BE2C (cell line): Measurements from ENCODE around the gene METTL21A.

Experiments used
- DNase-seq: peaks from one replicate; pipeline ENCODE4 v3.0.0-alpha.2; 2020
- H3K27me3 ChIP-seq: fragments of 250-450 bp; sonication (Bioruptor Pico); 2 replicates; pipeline ENCODE4 v1.5.1; 2020; ENCODE audit warnings: mild to moderate bottlenecking
- H3K36me3 ChIP-seq: fragments of 250-450 bp; sonication (Bioruptor Pico); 2 replicates; pipeline ENCODE4 v1.5.1; 2020; ENCODE audit warnings: mild to moderate bottlenecking
- H3K4me1 ChIP-seq: fragments of 250-450 bp; sonication (Bioruptor Pico); 2 replicates; pipeline ENCODE4 v1.5.1; 2020
- H3K4me3 ChIP-seq: 2 replicates; pipeline ENCODE4 v1.5.1; 2011; ENCODE audit warnings: low read depth, low read length
- H3K9me3 ChIP-seq: fragments of 250-450 bp; sonication (Bioruptor Pico); 2 replicates; pipeline ENCODE4 v1.5.1; 2020
- CTCF ChIP-seq: IDR thresholded peaks from 2 replicates; pipeline ENCODE4 v1.5.1; 2012; ENCODE audit warnings: mild to moderate bottlenecking, low read depth, low read length

METTL21A gene

GRCh38 chr2:207616185-207616584 lies 9.0 kb downstream of the METTL21A start:
- H3K27me3 ChIP-seq = no peaks in the 10 kb centered on the region; the same call in 1 of the 2 replicates
- H3K4me1 ChIP-seq = 0 out of 2 replicates have a peak, but pooled peaks cover 2% of the 10 kb centered on the region
- peaks cover 36% of the 10 kb centered on the region for H3K36me3 ChIP-seq
- no peak for DNase-seq
- no peak overlapping the region for H3K4me3 ChIP-seq
- H3K9me3 ChIP-seq = no peaks in the 10 kb centered on the region
- TF ChIP-seq CTCF = no peak

GRCh38 chr2:207614824-207615223 lies 10.4 kb downstream of the METTL21A start:
- H3K27me3 ChIP-seq = no peaks in the 10 kb centered on the region; the same call in 1 of the 2 replicates
- peaks cover 27% of the 10 kb centered on the region for H3K36me3 ChIP-seq
- H3K4me3 ChIP-seq = no peak overlapping the region
- H3K4me1 ChIP-seq = 0 out of 2 replicates have a peak, but pooled peaks cover 2% of the 10 kb centered on the region
- DNase-seq = no peak
- no peak for TF ChIP-seq CTCF
- no peaks in the 10 kb centered on the region for H3K9me3 ChIP-seq

GRCh38 chr2:207612714-207613113 lies 12.5 kb downstream of the METTL21A start:
- no peak for DNase-seq
- Histone ChIP-seq H3K4me1 (0 out of 2 replicates have a peak, but pooled peaks cover 2% of the 10 kb centered on the region), H3K9me3 (no peaks in the 10 kb centered on the region), H3K4me3 (no peak overlapping the region), H3K27me3 (no peaks in the 10 kb centered on the region; the same call in 1 of the 2 replicates), H3K36me3 (peaks cover 20% of the 10 kb centered on the region)
- no peak for TF ChIP-seq CTCF

GRCh38 chr2:207606829-207607228 lies 18.4 kb downstream of the METTL21A start:
- no peak for TF ChIP-seq CTCF
- no peak for DNase-seq

GRCh38 chr2:207606399-207606798 lies 18.8 kb downstream of the METTL21A start:
- Histone ChIP-seq H3K4me1 (no peaks in the 10 kb centered on the region), H3K9me3 (no peaks in the 10 kb centered on the region), H3K27me3 (no peaks in the 10 kb centered on the region), H3K36me3 (peaks cover 14% of the 10 kb centered on the region), H3K4me3 (no peak overlapping the region)
- TF ChIP-seq CTCF = no peak
- no peak for DNase-seq

More at GRCh38 chr2:207606829-207607228, 18.4 kb downstream of the METTL21A start:
- no peaks in the 10 kb centered on the region for H3K27me3 ChIP-seq
- peaks cover 10% of the 10 kb centered on the region for H3K36me3 ChIP-seq
- no peaks in the 10 kb centered on the region for H3K4me1 ChIP-seq
- no peak overlapping the region for H3K4me3 ChIP-seq
- no peaks in the 10 kb centered on the region for H3K9me3 ChIP-seq

- no peaks in the 10 kb centered on the region for H3K9me3 ChIP-seq
- DNase-seq = no peak
- peaks cover 12% of the 10 kb centered on the region for H3K36me3 ChIP-seq
- no peak for TF ChIP-seq CTCF
- H3K27me3 ChIP-seq = no peaks in the 10 kb centered on the region
- no peaks in the 10 kb centered on the region for H3K4me1 ChIP-seq
- no peak overlapping the region for H3K4me3 ChIP-seq
Measured at GRCh38 chr2:207603486-207603885, 21.7 kb downstream of the METTL21A start.
